Right atrium auricular region (tissue), 2 donors: ENCODE measurements around the gene VPS9D1. TPM values are rescaled to one million over a fixed set of nuclear protein-coding genes. Genes with fewer than 3 reads are reported as not detected.
"Not testable (repeated sequence)": the region's sequence is repeated elsewhere in the genome, so short reads cannot be mapped to it uniquely, and the experiment has no call there.

Source experiments
- DNase-seq: peaks from one replicate; pipeline ENCODE4 v3.0.0-alpha.2; 2019; ENCODE audit warnings: low spot score
- H3K27ac ChIP-seq, 2 donors: fragments of 200-600 bp; sonication (generic); 1 replicate in 1 of 2; 2 replicates in 1 of 2; pipeline ENCODE4 v1.5.1; 2016 to 2019
- H3K27me3 ChIP-seq, 2 donors: fragments of 200-600 bp; sonication (generic); one replicate each; pipeline versions ENCODE4 v1.5.1 to v1.6.0; 2017 to 2019
- H3K36me3 ChIP-seq: fragments of 200-600 bp; sonication (generic); one replicate; pipeline ENCODE4 v1.5.1; 2016
- H3K4me1 ChIP-seq, 2 donors: fragments of 200-600 bp; sonication (generic); one replicate each; pipeline versions ENCODE4 v1.5.1 to v1.6.0; 2017 to 2019
- H3K4me3 ChIP-seq, 2 donors: fragments of 200-600 bp; sonication (generic); 1 replicate in 1 of 2; 2 replicates in 1 of 2; pipeline ENCODE4 v1.5.1; 2017 to 2019; ENCODE audit warnings: mild to moderate bottlenecking in 1 of 2, moderate library complexity in 1 of 2
- H3K9me3 ChIP-seq, 2 donors: fragments of 200-600 bp; sonication (generic); one replicate each; pipeline ENCODE4 v1.5.1; 2019
- total RNA-seq, 2 donors: library from RNA; depleted of rRNA; stranded (reverse); fragments of >200 nt; gene quantifications; one replicate each; pipeline ENCODE4 v1.1.0, GENCODE V29; 2016
- TF ChIP-seq, protein P1 (sequence below), 2 donors: fragments of 200-600 bp; sonication (generic); IDR thresholded peaks; one replicate each; pipeline ENCODE4 v1.5.1; 2019; ENCODE audit warnings: antibody characterized with exemption in 2 of 2

VPS9D1 gene
- total RNA-seq, 2 donors from 2014 or later: 7.3 to 11.3 TPM

DNA sequence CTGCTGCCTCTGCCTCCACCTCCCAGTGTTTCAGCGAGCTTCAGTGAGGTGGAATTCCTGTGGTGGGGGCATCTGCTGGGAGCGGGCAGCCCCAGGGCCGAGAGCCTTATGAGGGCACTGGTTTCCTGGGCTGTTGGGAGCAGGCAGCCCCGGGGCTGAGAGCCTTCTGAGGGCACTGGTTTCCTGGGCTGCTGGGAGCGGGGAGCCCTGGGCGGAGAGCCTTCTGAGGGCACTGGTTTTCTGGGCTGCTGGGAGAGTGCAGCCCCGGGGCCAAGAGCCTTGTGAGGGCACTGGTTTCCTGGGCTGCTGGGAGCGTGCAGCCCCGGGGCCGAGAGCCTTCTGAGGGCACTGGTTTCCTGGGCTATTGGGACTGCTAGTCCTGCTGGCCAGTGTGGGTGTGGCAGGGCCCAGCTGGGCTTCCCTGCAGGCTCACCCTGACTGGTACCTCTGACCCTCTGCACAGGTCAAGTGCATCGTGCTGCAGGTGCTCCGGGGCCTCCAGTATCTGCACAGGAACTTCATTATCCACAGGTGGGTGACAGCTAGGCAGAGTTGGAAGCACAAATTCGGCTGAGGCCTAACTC lies 28.6 kb downstream of the VPS9D1 start:
- no peak for DNase-seq
- no peaks in the 10 kb centered on the region for H3K27me3 ChIP-seq
- H3K27ac ChIP-seq: no peak overlapping the region
- peaks cover 23% of the 10 kb centered on the region for H3K36me3 ChIP-seq
- TF ChIP-seq, protein P1, sequence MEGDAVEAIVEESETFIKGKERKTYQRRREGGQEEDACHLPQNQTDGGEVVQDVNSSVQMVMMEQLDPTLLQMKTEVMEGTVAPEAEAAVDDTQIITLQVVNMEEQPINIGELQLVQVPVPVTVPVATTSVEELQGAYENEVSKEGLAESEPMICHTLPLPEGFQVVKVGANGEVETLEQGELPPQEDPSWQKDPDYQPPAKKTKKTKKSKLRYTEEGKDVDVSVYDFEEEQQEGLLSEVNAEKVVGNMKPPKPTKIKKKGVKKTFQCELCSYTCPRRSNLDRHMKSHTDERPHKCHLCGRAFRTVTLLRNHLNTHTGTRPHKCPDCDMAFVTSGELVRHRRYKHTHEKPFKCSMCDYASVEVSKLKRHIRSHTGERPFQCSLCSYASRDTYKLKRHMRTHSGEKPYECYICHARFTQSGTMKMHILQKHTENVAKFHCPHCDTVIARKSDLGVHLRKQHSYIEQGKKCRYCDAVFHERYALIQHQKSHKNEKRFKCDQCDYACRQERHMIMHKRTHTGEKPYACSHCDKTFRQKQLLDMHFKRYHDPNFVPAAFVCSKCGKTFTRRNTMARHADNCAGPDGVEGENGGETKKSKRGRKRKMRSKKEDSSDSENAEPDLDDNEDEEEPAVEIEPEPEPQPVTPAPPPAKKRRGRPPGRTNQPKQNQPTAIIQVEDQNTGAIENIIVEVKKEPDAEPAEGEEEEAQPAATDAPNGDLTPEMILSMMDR (IDR thresholded peaks at IDR 0.05): no peak
- no peak overlapping the region for H3K4me3 ChIP-seq
- peaks cover 0 to 8% of the 10 kb centered on the region in 2 donors for H3K4me1 ChIP-seq
- H3K9me3 ChIP-seq: no peaks in the 10 kb centered on the region

DNA sequence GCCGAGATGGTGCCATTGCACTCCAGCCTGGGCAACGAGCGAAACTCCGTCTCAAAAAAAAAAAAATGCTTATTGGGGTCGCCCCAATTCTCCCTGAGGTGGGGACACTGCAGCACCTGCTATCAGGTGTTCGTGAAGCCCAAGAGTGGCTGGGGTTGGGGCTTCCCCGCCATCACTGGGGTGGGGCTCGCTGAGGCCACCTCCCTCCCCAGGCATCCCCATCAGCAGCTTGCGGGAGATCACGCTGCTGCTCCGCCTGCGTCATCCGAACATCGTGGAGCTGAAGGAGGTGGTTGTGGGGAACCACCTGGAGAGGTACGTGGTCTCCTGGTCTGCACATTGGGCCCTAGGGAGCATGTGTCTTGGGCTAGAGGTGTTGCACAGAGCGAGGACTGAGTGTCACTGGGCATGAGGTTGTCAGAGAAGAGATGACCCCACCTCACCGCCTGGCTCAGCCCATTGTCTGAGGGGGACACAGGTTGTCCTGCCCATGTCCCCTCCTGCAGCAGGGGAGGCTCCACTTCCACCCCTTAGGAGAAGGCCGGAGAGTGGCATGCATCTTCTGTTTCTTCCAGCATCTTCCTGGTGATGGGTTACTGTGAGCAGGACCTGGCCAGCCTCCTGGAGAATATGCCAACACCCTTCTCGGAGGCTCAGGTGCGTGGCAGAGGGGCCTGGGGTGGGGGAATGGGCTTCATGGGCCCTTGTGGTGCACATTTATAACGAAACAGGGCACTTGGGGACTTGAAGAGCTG lies 29.3 kb downstream of the VPS9D1 start:
- DNase-seq: no peak
- peaks cover 0 to 8% of the 10 kb centered on the region in 2 donors for H3K4me1 ChIP-seq
- no peaks in the 10 kb centered on the region for H3K9me3 ChIP-seq
- TF ChIP-seq, protein P1 (IDR thresholded peaks at IDR 0.05): no peak
- H3K27ac ChIP-seq: no peak overlapping the region
- no peak overlapping the region for H3K4me3 ChIP-seq
- no peaks in the 10 kb centered on the region for H3K27me3 ChIP-seq
- peaks cover 23% of the 10 kb centered on the region for H3K36me3 ChIP-seq

DNA sequence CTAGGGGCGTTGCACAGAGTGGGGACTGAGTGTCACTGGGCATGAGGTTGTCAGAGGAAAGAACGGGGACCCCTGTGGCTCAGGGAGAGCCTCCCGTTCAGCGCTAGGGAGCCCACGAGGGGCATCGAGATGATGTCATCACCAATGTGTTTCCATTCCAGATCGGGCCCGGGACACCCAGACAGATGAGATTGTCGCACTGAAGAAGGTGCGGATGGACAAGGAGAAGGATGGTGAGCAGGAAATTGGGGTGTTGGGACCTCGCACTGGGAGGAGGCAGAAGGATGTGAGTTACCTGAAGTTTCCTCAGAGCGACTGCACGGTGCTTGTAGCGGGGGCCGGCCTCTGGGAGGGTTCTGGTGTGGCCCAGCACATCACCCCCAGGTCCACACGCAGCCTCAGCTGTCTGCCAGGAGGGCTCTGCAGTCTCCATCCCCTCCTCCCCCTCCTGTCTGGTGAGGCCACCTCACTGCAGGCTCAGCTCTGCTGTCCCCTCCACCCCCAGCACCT lies 30.3 kb downstream of the VPS9D1 start:
- DNase-seq: no peak
- Histone ChIP-seq H3K27me3 (no peaks in the 10 kb centered on the region), H3K9me3 (no peaks in the 10 kb centered on the region), H3K36me3 (peaks cover 23% of the 10 kb centered on the region), H3K4me1 (peaks cover 0 to 15% of the 10 kb centered on the region in 2 donors), H3K27ac (no peak overlapping the region), H3K4me3 (no peak overlapping the region)
- TF ChIP-seq, protein P1 (IDR thresholded peaks at IDR 0.05): no peak

DNA sequence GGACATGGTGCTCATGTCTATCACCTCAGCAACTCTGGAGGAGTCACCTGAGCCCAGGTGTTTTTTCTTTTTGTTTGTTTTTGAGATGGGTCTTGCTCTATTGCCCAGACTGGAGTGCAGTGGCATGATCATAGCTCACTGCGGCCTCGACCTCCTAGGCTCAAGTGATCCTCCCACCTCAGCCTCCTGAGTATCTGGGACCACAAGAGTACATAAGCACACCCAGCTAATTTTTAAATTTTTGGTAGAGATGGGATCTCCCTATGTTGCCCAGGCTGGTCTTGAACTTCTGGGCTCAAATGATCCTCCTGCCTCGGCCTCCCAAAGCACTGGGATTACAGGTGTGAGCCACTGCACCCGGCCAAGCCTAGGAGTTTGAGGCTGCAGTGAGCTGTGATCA lies 31.1 kb downstream of the VPS9D1 start:
- peaks cover 0 to 15% of the 10 kb centered on the region in 2 donors for H3K4me1 ChIP-seq
- not testable (repeated sequence) for DNase-seq, H3K4me3 ChIP-seq, H3K9me3 ChIP-seq, H3K27me3 ChIP-seq, H3K27ac ChIP-seq
- peaks cover 23% of the 10 kb centered on the region for H3K36me3 ChIP-seq

DNA sequence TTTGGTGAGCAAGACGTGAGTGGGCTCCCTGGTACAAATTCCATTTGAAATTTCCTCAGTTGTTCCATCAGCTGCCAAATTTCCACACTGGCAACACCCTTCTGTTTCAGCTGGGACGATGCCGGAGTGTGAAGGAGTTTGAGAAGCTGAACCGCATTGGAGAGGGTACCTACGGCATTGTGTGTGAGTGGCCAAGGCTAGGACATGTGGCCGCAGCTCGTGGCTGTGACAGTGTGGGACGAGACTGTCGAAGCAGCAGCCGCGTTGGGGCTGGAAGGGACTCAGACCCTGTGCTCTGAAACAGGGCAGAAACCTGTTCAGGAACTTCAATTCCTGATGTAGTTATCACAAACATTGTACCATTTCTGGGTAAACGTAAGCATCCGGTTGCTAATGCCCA lies 31.6 kb downstream of the VPS9D1 start:
- Histone ChIP-seq H3K27ac (no peak overlapping the region), H3K36me3 (peaks cover 23% of the 10 kb centered on the region), H3K4me1 (peaks cover 0 to 15% of the 10 kb centered on the region in 2 donors), H3K4me3 (no peak overlapping the region), H3K27me3 (no peaks in the 10 kb centered on the region), H3K9me3 (no peaks in the 10 kb centered on the region)
- DNase-seq: no peak
- TF ChIP-seq, protein P1 (IDR thresholded peaks at IDR 0.05): no peak

DNA sequence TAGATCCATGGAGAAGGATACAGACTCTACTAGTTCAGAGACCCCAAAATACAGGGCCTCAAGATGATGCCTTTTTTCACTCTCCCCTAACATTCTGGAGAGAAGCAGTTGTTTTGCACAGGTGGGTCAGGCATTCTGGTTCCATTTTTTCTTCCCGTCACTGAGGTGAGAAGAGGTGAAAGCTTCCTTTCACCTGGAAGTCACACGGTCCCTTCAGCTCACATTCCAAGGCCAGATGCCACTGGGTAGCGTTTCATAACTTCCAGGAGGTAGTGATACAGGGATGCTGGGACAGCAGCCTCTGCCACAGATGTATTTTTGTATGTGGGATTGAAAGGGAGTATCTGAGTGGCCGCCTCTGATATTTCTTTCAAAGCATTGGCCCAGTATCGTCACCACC lies 32.3 kb downstream of the VPS9D1 start:
- DNase-seq: no peak
- TF ChIP-seq, protein P1 (IDR thresholded peaks at IDR 0.05): no peak
- H3K4me3 ChIP-seq: no peak overlapping the region

More for the DNA sequence above, 32.3 kb downstream of the VPS9D1 start:
- H3K27me3 ChIP-seq: no peaks in the 10 kb centered on the region
- peaks cover 16% of the 10 kb centered on the region for H3K36me3 ChIP-seq
- H3K27ac ChIP-seq: no peak overlapping the region
- H3K4me1 ChIP-seq: peaks cover 0 to 15% of the 10 kb centered on the region in 2 donors
- H3K9me3 ChIP-seq: no peaks in the 10 kb centered on the region
